H1 (cell line): ENCODE results near the gene MYO15B. TPM values are rescaled to one million over a fixed set of nuclear protein-coding genes. Genes with fewer than 3 reads are reported as not detected.

Experiments
- CTCF ChIA-PET: fragments of 300-600 bp; sonication (Branson Sonifier 250); formaldehyde crosslinking; loops from one replicate; lab custom pipeline; 2021; ENCODE audit not compliant: partially characterized antibody; lab: Charles Lee
- POLR2A ChIA-PET: fragments of 300-600 bp; sonication (Branson Sonifier 250); formaldehyde crosslinking; loops from one replicate; lab custom pipeline; 2021; ENCODE audit warnings: inconsistent platforms; ENCODE audit not compliant: partially characterized antibody; lab: Charles Lee
- DNase-seq, 2 experiments: peaks; one replicate each; pipeline versions ENCODE4 v3.0.0 to v3.0.0-alpha.2; 2010 to 2022; ENCODE audit warnings: low spot score in 2 of 2, low read depth in 1 of 2, mixed read lengths in 1 of 2
- FAIRE-seq: peaks from 2 replicates; lab custom pipeline; 2011; peaks lifted over from hg19 to GRCh38; lab: Jason Lieb, UNC
- H2AFZ ChIP-seq: 2 replicates; pipeline ENCODE4 v1.8.1; 2012; ENCODE audit warnings: low read length, inconsistent platforms
- H2AK5ac ChIP-seq: 2 replicates; pipeline ENCODE4 v1.6.1; 2013; ENCODE audit warnings: low read depth, low read length
- H2BK120ac ChIP-seq: replicated peaks from 2 replicates; pipeline ENCODE3; 2013; ENCODE audit warnings: low read depth, low read length, inconsistent platforms
- H2BK12ac ChIP-seq: 2 replicates; pipeline ENCODE4 v1.6.1; 2013; ENCODE audit warnings: low read depth, low read length
- H2BK15ac ChIP-seq: 2 replicates; pipeline ENCODE4 v1.6.1; 2013; ENCODE audit warnings: low read length
- H2BK20ac ChIP-seq: 2 replicates; pipeline ENCODE4 v1.6.1; 2013; ENCODE audit warnings: low read length
- H2BK5ac ChIP-seq: 2 replicates; pipeline ENCODE4 v1.6.1; 2013; ENCODE audit warnings: low read depth, low read length
- H3K14ac ChIP-seq: 2 replicates; pipeline ENCODE4 v1.6.1; 2013; ENCODE audit warnings: inconsistent platforms; ENCODE audit not compliant: insufficient read length
- H3K18ac ChIP-seq: 2 replicates; pipeline ENCODE4 v1.6.1; 2013; ENCODE audit warnings: low read length; ENCODE audit errors: extremely low read depth
- H3K23ac ChIP-seq: 2 replicates; pipeline ENCODE4 v1.6.1; 2013; ENCODE audit warnings: inconsistent platforms; ENCODE audit not compliant: insufficient read length
- H3K23me2 ChIP-seq: 2 replicates; pipeline ENCODE4 v1.6.1; 2013; ENCODE audit warnings: low read depth, low read length
- H3K27ac ChIP-seq: 2 replicates; pipeline ENCODE4 v1.6.1; 2011; ENCODE audit warnings: low read depth, low read length, inconsistent platforms
- H3K27me3 ChIP-seq, 4 experiments: replicated peaks in 1 of 4; 1 replicate in 1 of 4; 2 replicates in 3 of 4; pipeline versions ENCODE4 v1.6.1 to v1.8.1; 2011 to 2013; ENCODE audit warnings: low read length in 3 of 4, mild to moderate bottlenecking in 3 of 4, inconsistent platforms in 2 of 4, mixed read lengths in 2 of 4, moderate library complexity in 1 of 4; ENCODE audit not compliant: control insufficient read depth in 3 of 4, insufficient read depth in 3 of 4; ENCODE audit errors: extremely low read depth in 1 of 4
- H3K36me3 ChIP-seq, 4 experiments: 2 replicates each; pipeline versions ENCODE4 v1.6.1 to v1.8.1; 2011 to 2013; ENCODE audit warnings: mild to moderate bottlenecking in 4 of 4, low read length in 3 of 4, moderate library complexity in 2 of 4, control low read depth in 1 of 4, inconsistent platforms in 1 of 4; ENCODE audit not compliant: insufficient read depth in 4 of 4, control insufficient read depth in 2 of 4
- H3K4ac ChIP-seq: replicated peaks from 2 replicates; pipeline ENCODE3; 2013; ENCODE audit warnings: low read length, low read depth, mixed read lengths, inconsistent platforms; ENCODE audit not compliant: insufficient read length
- H3K4me1 ChIP-seq, 4 experiments: replicated peaks in 1 of 4; 1 replicate in 1 of 4; 2 replicates in 3 of 4; pipeline versions ENCODE4 v1.6.1 to v1.8.1; 2011 to 2013; ENCODE audit warnings: low read length in 3 of 4, inconsistent platforms in 2 of 4, mixed read lengths in 1 of 4; ENCODE audit not compliant: insufficient read depth in 4 of 4, control insufficient read depth in 3 of 4
- H3K4me2 ChIP-seq, 2 experiments: 2 replicates each; pipeline versions ENCODE4 v1.6.1 to v1.8.1; 2011 to 2013; ENCODE audit warnings: low read depth in 2 of 2, low read length in 2 of 2, control low read depth in 1 of 2, inconsistent platforms in 1 of 2, mild to moderate bottlenecking in 1 of 2; ENCODE audit not compliant: insufficient read depth in 1 of 2
- H3K4me3 ChIP-seq, 4 experiments: fragments of 200-600, 300-600 bp in 1 of 4; sonication (generic), shearing (Covaris generic), sonication (Bioruptor Twin) in 1 of 4; 2 replicates each; pipeline versions ENCODE4 v1.5.1 to v1.8.1; 2011 to 2016; ENCODE audit warnings: low read length in 4 of 4, low read depth in 3 of 4, control low read depth in 2 of 4, inconsistent platforms in 2 of 4, mild to moderate bottlenecking in 2 of 4, mixed read lengths in 1 of 4, moderate library complexity in 1 of 4; ENCODE audit not compliant: insufficient read depth in 2 of 4; ENCODE audit errors: extremely low read depth in 1 of 4
- H3K56ac ChIP-seq: replicated peaks from 2 replicates; pipeline ENCODE3; 2013; ENCODE audit warnings: low read depth, mild to moderate bottlenecking, mixed read lengths, low read length, inconsistent platforms; ENCODE audit not compliant: insufficient read length
- H3K79me1 ChIP-seq: 2 replicates; pipeline ENCODE4 v1.6.1; 2013; ENCODE audit warnings: low read depth, low read length, control low read depth
- H3K79me2 ChIP-seq, 2 experiments: 2 replicates each; pipeline versions ENCODE4 v1.6.1 to v1.8.1; 2012 to 2013; ENCODE audit warnings: low read length in 2 of 2, mild to moderate bottlenecking in 2 of 2, inconsistent platforms in 1 of 2; ENCODE audit not compliant: insufficient read depth in 2 of 2, control insufficient read depth in 1 of 2
- H3K9ac ChIP-seq, 4 experiments: replicated peaks in 1 of 4; 1 replicate in 1 of 4; 2 replicates in 3 of 4; pipeline versions ENCODE4 v1.6.1 to v1.8.1; 2011 to 2013; ENCODE audit warnings: low read depth in 3 of 4, low read length in 3 of 4, control low read depth in 2 of 4, mild to moderate bottlenecking in 2 of 4, moderate library complexity in 2 of 4, inconsistent platforms in 1 of 4; ENCODE audit errors: extremely low read depth in 1 of 4
- H3K9me3 ChIP-seq, 2 experiments: 2 replicates each; pipeline versions ENCODE4 v1.6.1 to v1.8.1; 2012 to 2013; ENCODE audit warnings: mild to moderate bottlenecking in 2 of 2, moderate library complexity in 2 of 2, control low read depth in 1 of 2, inconsistent platforms in 1 of 2, low read depth in 1 of 2, low read length in 1 of 2, mixed read lengths in 1 of 2; ENCODE audit not compliant: insufficient read depth in 2 of 2
- H4K20me1 ChIP-seq, 2 experiments: replicated peaks in 1 of 2; 2 replicates each; pipeline versions ENCODE3 to v1.8.1; 2011 to 2013; ENCODE audit warnings: inconsistent platforms in 2 of 2, low read length in 2 of 2, mild to moderate bottlenecking in 1 of 2; ENCODE audit not compliant: insufficient read depth in 2 of 2, control insufficient read depth in 1 of 2
- H4K5ac ChIP-seq: 2 replicates; pipeline ENCODE4 v1.6.1; 2013; ENCODE audit warnings: low read length, low read depth, mixed read lengths, inconsistent platforms; ENCODE audit not compliant: insufficient read length
- H4K8ac ChIP-seq: 2 replicates; pipeline ENCODE4 v1.8.0; 2013; ENCODE audit warnings: mild to moderate bottlenecking, moderate library complexity, low read length, inconsistent platforms; ENCODE audit not compliant: insufficient read depth; ENCODE audit errors: extremely low read depth
- H4K91ac ChIP-seq: replicated peaks from 2 replicates; pipeline ENCODE3; 2013; ENCODE audit warnings: low read length, mixed read lengths, inconsistent platforms; ENCODE audit not compliant: insufficient read length
- CBX8 ChIP-seq: fragments of 300-800, 300-1000 bp; sonication (generic); IDR thresholded peaks from 2 replicates; pipeline ENCODE4 v1.7.1; 2016; ENCODE audit warnings: low read depth, low read length, borderline replicate concordance
- EP300 ChIP-seq, 2 experiments: IDR thresholded peaks; 1 replicate in 1 of 2; 2 replicates in 1 of 2; pipeline ENCODE4 v1.6.1; 2011 to 2012; ENCODE audit warnings: low read depth in 2 of 2, low read length in 2 of 2, mild to moderate bottlenecking in 2 of 2, borderline replicate concordance in 1 of 2, inconsistent platforms in 1 of 2, moderate library complexity in 1 of 2
- FOSL1 ChIP-seq: IDR thresholded peaks from 2 replicates; pipeline ENCODE4 v1.6.1; 2011; ENCODE audit warnings: mild to moderate bottlenecking, low read depth, low read length, moderate library complexity; ENCODE audit not compliant: insufficient read depth
- KDM1A ChIP-seq: fragments of 200-600, 300-600 bp; sonication (generic); IDR thresholded peaks from 2 replicates; pipeline ENCODE4 v1.7.1; 2016; ENCODE audit warnings: mild to moderate bottlenecking, low read length, borderline replicate concordance
- NRF1 ChIP-seq: IDR thresholded peaks from 2 replicates; pipeline ENCODE4 v1.6.1; 2011; ENCODE audit warnings: mild to moderate bottlenecking, low read depth, low read length, improper control_type of control experiment
- TAF1 ChIP-seq: IDR thresholded peaks from 2 replicates; pipeline ENCODE4 v1.6.1; 2011; ENCODE audit warnings: mild to moderate bottlenecking, low read depth, low read length
- WGBS, 2 experiments: shearing (Covaris generic) in 1 of 2; methylation state at CpG; one replicate each; pipeline versions ENCODE4 v1.1.6 to v1.1.7; 2013 to 2015; ENCODE audit warnings: low lambda C conversion rate in 2 of 2, mixed read lengths in 2 of 2, inconsistent platforms in 1 of 2, low coverage in 1 of 2, missing lambda C conversion rate in 1 of 2; ENCODE audit not compliant: insufficient replicate concordance in 2 of 2, insufficient coverage in 1 of 2, insufficient read length in 1 of 2; ENCODE audit errors: extremely low coverage in 1 of 2, missing lambda C conversion rate in 1 of 2; 5-methylcytosine and 5-hydroxymethylcytosine counted together
- polyA plus RNA-seq, 7 experiments: library from polyadenylated mRNA; depleted of rRNA in 3 of 7; stranded (reverse) in 5 of 7; unstranded in 2 of 7; fragments of >200 nt in 5 of 7; fragments of 200-250 nt in 2 of 7; gene quantifications; 1 replicate in 5 of 7; 2 replicates in 1 of 7; 4 replicates in 1 of 7; pipeline versions ENCODE4 v1.2.1 to v1.2.3, GENCODE V29; 2011 to 2013; ENCODE audit warnings: missing spikeins in 2 of 7, mixed read lengths in 2 of 7
- total RNA-seq: library from RNA; stranded (reverse); fragmentation: NEBNext Ultra II Directional; extraction: Animal tissue kit (Norgen Biotek cat#: 25700); gene quantifications from 2 replicates; pipeline ENCODE4 v1.2.1, GENCODE V29; 2021

MYO15B gene
- total and polyA plus RNA-seq, 2 of the 8 experiments (the other 6 are each of a cell fraction or from before 2014, with no cell fraction given): 7.1 to 11.2 TPM

DNA sequence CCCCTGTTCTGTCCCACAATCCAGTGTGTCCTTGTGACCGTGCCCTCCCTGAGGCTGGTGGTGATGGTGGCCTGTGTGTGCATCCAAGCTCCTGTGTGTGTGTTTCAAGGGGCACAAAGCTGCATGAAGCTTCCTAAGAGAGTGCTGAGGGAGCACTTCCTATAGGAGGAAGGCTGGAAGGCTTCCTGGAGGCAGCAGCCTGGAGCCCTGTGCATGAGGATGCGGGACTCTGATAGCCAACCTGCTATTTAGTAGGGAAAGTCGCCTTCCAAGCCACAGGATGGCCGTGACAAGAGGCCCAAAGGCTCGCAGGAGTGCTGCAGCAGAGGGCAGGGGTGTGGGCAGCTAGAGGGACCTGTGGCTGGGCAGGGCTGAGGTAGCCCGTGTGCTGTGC is 8.3 kb downstream of the MYO15B start:
- Histone ChIP-seq H3K27me3 (no peaks in the 10 kb centered on the region), H4K20me1 (peaks cover 0 to 2% of the 10 kb centered on the region in 2 experiments), H3K23me2 (no peaks in the 10 kb centered on the region), H4K8ac (no peak overlapping the region), H3K79me1 (no peaks in the 10 kb centered on the region), H2BK15ac (no peak overlapping the region), H3K4ac (no peak overlapping the region), H3K9ac (no peak overlapping the region), H3K56ac (no peak overlapping the region), H3K79me2 (no peaks in the 10 kb centered on the region), H2AFZ (no peak overlapping the region), H3K36me3 (no peaks in the 10 kb centered on the region), H2BK12ac (no peak overlapping the region), H2BK120ac (no peak overlapping the region), H3K4me2 (no peak overlapping the region), H3K4me3 (no peak overlapping the region), H4K5ac (no peak overlapping the region), H2BK20ac (no peak overlapping the region), H2AK5ac (no peak overlapping the region), H3K9me3 (no peaks in the 10 kb centered on the region), H3K23ac (no peak overlapping the region), H2BK5ac (no peak overlapping the region)
- POLR2A ChIA-PET: interaction anchor here (1.0 kb wide), 1 partner anchor 11 kb away, joined by 4 read pairs; no protein-coding TSS in a partner anchor
- FAIRE-seq: no peak
- DNase-seq: no peak
- TF ChIP-seq TAF1 (no peak), CBX8 (no peak), EP300 (IDR thresholded peaks at IDR 0.05; ENCODE audit: borderline replicate concordance in 1 of 2, low read depth in 2 of 2, low read length in 2 of 2) (no peak), NRF1 (no peak), FOSL1 (no peak), KDM1A (no peak)
- TF ChIP-seq, all 59 proteins: peak for 0
- Histone ChIP-seq H3K18ac (peak overlapping the region; percentile 13; the same call in 1 of the 2 replicates), H3K14ac (no peak overlapping the region), H3K27ac (no peak overlapping the region), H4K91ac (no peak overlapping the region), H3K4me1 (no peaks in the 10 kb centered on the region)
- WGBS, 2 experiments: 84% methylated on average over 6 of the region's 6 CpGs; no CpG with 5 or more reads in 1 of the 2 experiments
- CTCF ChIA-PET: interaction anchor here (1.0 to 59.2 kb wide), 5 partner anchors 17 to 404 kb away, joined by 3 to 2200 read pairs (median 65); partner anchors contain the start of genes CDK3, RECQL5, SAP30BP and SMIM5
